Ishikawa (cell line): Measurements from ENCODE around the gene ASTN2.

Source experiments
- CEBPB ChIP-seq: IDR thresholded peaks from 2 replicates; pipeline ENCODE4 v1.6.1; 2012
- CREB1 ChIP-seq: IDR thresholded peaks from 2 replicates; pipeline ENCODE4 v1.6.1; 2012; ENCODE audit warnings: low read depth
- EGR1 ChIP-seq: IDR thresholded peaks from 2 replicates; pipeline ENCODE4 v1.6.1; 2012
- EP300 ChIP-seq: IDR thresholded peaks from 2 replicates; pipeline ENCODE4 v1.6.1; 2012; ENCODE audit warnings: borderline replicate concordance
- FOXM1 ChIP-seq: IDR thresholded peaks from 2 replicates; pipeline ENCODE4 v1.6.1; 2012; ENCODE audit warnings: low read depth, borderline replicate concordance
- MAX ChIP-seq: IDR thresholded peaks from 2 replicates; pipeline ENCODE4 v1.6.1; 2012
- NFIC ChIP-seq: IDR thresholded peaks from 2 replicates; pipeline ENCODE4 v1.6.1; 2012
- RAD21 ChIP-seq: IDR thresholded peaks from 2 replicates; pipeline ENCODE4 v1.6.1; 2012; ENCODE audit warnings: low read depth
- REST ChIP-seq: IDR thresholded peaks from 2 replicates; pipeline ENCODE4 v1.6.1; 2012; ENCODE audit warnings: low read depth, mild to moderate bottlenecking
- TAF1 ChIP-seq: IDR thresholded peaks from 2 replicates; pipeline ENCODE4 v1.6.1; 2012; ENCODE audit warnings: low read depth, mild to moderate bottlenecking
- TCF12 ChIP-seq: IDR thresholded peaks from 2 replicates; pipeline ENCODE4 v1.6.1; 2012; ENCODE audit warnings: low read depth
- TEAD4 ChIP-seq: IDR thresholded peaks from 2 replicates; pipeline ENCODE4 v1.6.1; 2012
- USF1 ChIP-seq: IDR thresholded peaks from 2 replicates; pipeline ENCODE4 v1.6.1; 2012
- YY1 ChIP-seq: IDR thresholded peaks from 2 replicates; pipeline ENCODE4 v1.6.1; 2012; ENCODE audit warnings: low read depth
- ZBTB7A ChIP-seq: IDR thresholded peaks from 2 replicates; pipeline ENCODE4 v1.6.1; 2012; ENCODE audit warnings: low read depth

The ASTN2 gene

GRCh38 chr9:117224695-117225094, 190.2 kb downstream of the ASTN2 start:
- TF ChIP-seq EP300: no peak
- no peak for TF ChIP-seq EGR1
- TF ChIP-seq NFIC: no peak
- no peak for TF ChIP-seq TAF1
- TF ChIP-seq CEBPB: no peak
- TF ChIP-seq RAD21: no peak
- TF ChIP-seq ZBTB7A: no peak
- TF ChIP-seq TEAD4: no peak
- TF ChIP-seq MAX: no peak
- TF ChIP-seq REST: no peak
- no peak for TF ChIP-seq TCF12
- no peak for TF ChIP-seq FOXM1
- TF ChIP-seq YY1: no peak
- TF ChIP-seq USF1: no peak
- no peak for TF ChIP-seq CREB1

- TF ChIP-seq YY1 (no peak), CEBPB (no peak), FOXM1 (no peak), USF1 (no peak)
Measured at GRCh38 chr9:117218951-117219350, 195.9 kb downstream of the ASTN2 start.

GRCh38 chr9:117214416-117214815, 200.4 kb downstream of the ASTN2 start:
- TF ChIP-seq CEBPB (no peak), EP300 (no peak), REST (no peak)

GRCh38 chr9:117211280-117211679, 203.6 kb downstream of the ASTN2 start:
- TF ChIP-seq TEAD4: no peak
- no peak for TF ChIP-seq RAD21
- TF ChIP-seq CREB1: no peak
- no peak for TF ChIP-seq EGR1
- no peak for TF ChIP-seq TAF1
- TF ChIP-seq EP300: no peak
- no peak for TF ChIP-seq REST
- TF ChIP-seq USF1: no peak
- no peak for TF ChIP-seq CEBPB
- TF ChIP-seq TCF12: no peak
- no peak for TF ChIP-seq FOXM1
- no peak for TF ChIP-seq ZBTB7A
- no peak for TF ChIP-seq NFIC
- TF ChIP-seq YY1: no peak
- TF ChIP-seq MAX: no peak

GRCh38 chr9:117205806-117206205, 209.1 kb downstream of the ASTN2 start:
- TF ChIP-seq TCF12 (no peak), MAX (no peak), ZBTB7A (no peak), RAD21 (no peak), CEBPB (no peak), TEAD4 (no peak), YY1 (no peak), FOXM1 (no peak), EP300 (no peak), TAF1 (no peak), CREB1 (no peak), EGR1 (no peak), NFIC (no peak), REST (no peak), USF1 (no peak)
